ENCODE measurements around the gene DNAJC10.

GRCh38 chr2:182784777-182785176 lies 68.7 kb downstream of the DNAJC10 start:
- TF ChIP-seq CTCF (optimal IDR thresholded peaks at IDR 0.05 in 1 of 3, IDR thresholded peaks at IDR 0.05 in 1 of 3, conservative IDR thresholded peaks at IDR 0.05 in 1 of 3; ENCODE audit: extremely low read depth in 1 of 3, insufficient read depth in 2 of 3, low read length in 3 of 3) (peak in 1 of 3 experiments; percentile 32), EZH2 (IDR thresholded peaks at IDR 0.05; ENCODE audit: low read length) (no peak)
